SK-N-MC (cell line): ENCODE measurements around the gene CINP.
"Not testable (repeated sequence)": the region's sequence is repeated elsewhere in the genome, so short reads cannot be mapped to it uniquely, and the experiment has no call there.

Source experiments
- EZH2 ChIP-seq: fragments of 200-600 bp; sonication (generic); IDR thresholded peaks from one replicate; pipeline ENCODE4 v1.6.1; 2017; ENCODE audit warnings: antibody characterized with exemption
- FOXP2 ChIP-seq: optimal IDR thresholded peaks from 2 replicates; pipeline ENCODE3; 2011; ENCODE audit warnings: mild to moderate bottlenecking, moderate library complexity; ENCODE audit not compliant: insufficient read depth; ENCODE audit errors: extremely low read length, control extremely low read depth
- POLR2AphosphoS5 ChIP-seq: IDR thresholded peaks from 2 replicates; pipeline ENCODE4 v1.6.1; 2012; ENCODE audit warnings: mild to moderate bottlenecking, low read depth, low read length, borderline replicate concordance

DNA sequence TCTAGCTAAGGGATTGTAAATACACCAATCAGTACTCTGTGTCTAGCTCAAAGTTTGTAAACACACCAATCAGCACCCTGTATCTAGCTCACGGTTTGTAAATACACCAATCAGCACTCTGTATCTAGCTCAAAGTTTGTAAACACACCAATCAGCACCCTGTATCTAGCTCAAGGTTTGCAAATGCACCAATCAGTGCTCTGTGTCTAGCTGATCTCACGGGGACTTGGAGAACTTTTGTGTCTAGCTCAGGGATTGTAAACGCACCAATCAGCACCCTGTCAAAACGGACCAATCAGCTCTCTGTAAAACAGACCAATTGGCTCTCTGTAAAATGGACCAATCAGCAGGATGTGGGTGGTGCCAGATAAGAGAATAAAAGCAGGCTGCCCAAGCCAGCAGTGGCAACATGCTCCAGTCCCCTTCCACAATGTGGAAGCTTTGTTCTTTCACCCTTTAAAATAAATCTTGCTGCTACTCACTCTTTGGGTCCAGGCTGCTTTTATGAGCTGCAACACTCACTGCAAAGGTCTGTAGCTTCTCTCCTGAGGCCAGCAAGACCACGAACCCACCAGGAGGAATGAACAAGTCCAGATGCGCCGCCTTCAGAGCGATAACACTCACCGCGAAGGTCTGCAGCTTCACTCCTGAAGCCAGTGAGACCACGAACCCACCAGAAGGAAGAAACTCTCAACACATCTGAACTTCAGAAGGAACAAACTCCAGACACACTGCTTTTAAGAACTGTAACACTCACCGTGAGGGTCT lies 64.2 kb downstream of the CINP start:
- not testable (repeated sequence) for TF ChIP-seq EZH2, POLR2AphosphoS5, FOXP2
